ENCODE results near the gene MEOX1. TPM values are rescaled to one million over a fixed set of nuclear protein-coding genes. Genes with fewer than 3 reads are reported as not detected.
A peak's percentile ranks its signal among the peaks of the same experiment; 100 is the strongest.

The MEOX1 gene
- total and polyA plus RNA-seq, 2 experiments from 2014 or later = not detected

- Histone ChIP-seq H2AFZ (no peak overlapping the region), H3K4me3 (no peak overlapping the region), H3K27ac (no peak overlapping the region), H3K79me2 (ENCODE audit: insufficient read depth) (no peaks in the 10 kb centered on the region), H3K36me3 (ENCODE audit: low read depth) (no peaks in the 10 kb centered on the region), H3K9ac (no peak overlapping the region), H4K20me1 (ENCODE audit: insufficient read depth) (no peaks in the 10 kb centered on the region), H3K27me3 (replicated peaks; ENCODE audit: insufficient read depth) (no peaks in the 10 kb centered on the region), H3K9me3 (ENCODE audit: low read depth) (no peaks in the 10 kb centered on the region), H3K9me2 (ENCODE audit: insufficient read depth) (no peaks in the 10 kb centered on the region), H3K4me2 (ENCODE audit: unreplicated experiment) (peak overlapping the region; percentile 32), H3K4me1 (ENCODE audit: insufficient read depth) (peaks cover 15% of the 10 kb centered on the region), H3F3A (ENCODE audit: insufficient read depth) (peaks cover 10% of the 10 kb centered on the region; the same call in 1 of the 2 replicates)
- TF ChIP-seq EZH2 (IDR thresholded peaks at IDR 0.05; ENCODE audit: insufficient read depth, poor library complexity, severe bottlenecking) = no peak
- no peak for TF ChIP-seq EZH2phosphoT487 (IDR thresholded peaks at IDR 0.05; ENCODE audit: insufficient read depth, low read depth)
- whole genome bisulfite sequencing, 2 experiments (ENCODE audit: low coverage in 1 of 2, low lambda C conversion rate in 2 of 2, missing lambda C conversion rate in 2 of 2) = 23 to 27% methylated on average over 12 of the region's 12 CpGs
- peak; percentile 77 for DNase-seq
- in situ Hi-C loops (cut with MboI) = loop anchor here (5.0 kb wide), 1 partner anchor 66 kb away; no protein-coding TSS in a partner anchor
Measured at GRCh38 chr17:43695970-43696865, 34.5 kb upstream of the MEOX1 start.

- Histone ChIP-seq H3K4me1 (ENCODE audit: insufficient read depth) (peaks cover 11% of the 10 kb centered on the region), H4K20me1 (ENCODE audit: insufficient read depth) (no peaks in the 10 kb centered on the region), H3K79me2 (ENCODE audit: insufficient read depth) (no peaks in the 10 kb centered on the region), H3K9me2 (ENCODE audit: insufficient read depth) (no peaks in the 10 kb centered on the region), H3K9ac (no peak overlapping the region), H3K36me3 (ENCODE audit: low read depth) (no peaks in the 10 kb centered on the region), H3K4me3 (no peak overlapping the region), H3K27ac (no peak overlapping the region), H3K4me2 (ENCODE audit: unreplicated experiment) (no peak overlapping the region), H3F3A (ENCODE audit: insufficient read depth) (no peaks in the 10 kb centered on the region; the same call in 1 of the 2 replicates), H3K27me3 (replicated peaks; ENCODE audit: insufficient read depth) (no peaks in the 10 kb centered on the region; the same call in 1 of the 2 replicates), H2AFZ (no peak overlapping the region), H3K9me3 (ENCODE audit: low read depth) (no peaks in the 10 kb centered on the region)
- 27 to 30% methylated on average over 11 of the region's 11 CpGs for WGBS, 2 experiments (ENCODE audit: low coverage in 1 of 2, low lambda C conversion rate in 2 of 2, missing lambda C conversion rate in 2 of 2)
- in situ Hi-C loops (cut with MboI) = no loop called here
- DNase-seq = peak; percentile 84
- no peak for TF ChIP-seq EZH2phosphoT487 (IDR thresholded peaks at IDR 0.05; ENCODE audit: insufficient read depth, low read depth)
Measured at GRCh38 chr17:43694081-43694870, 32.6 kb upstream of the MEOX1 start.

- peaks cover 6% of the 10 kb centered on the region for H3K27me3 ChIP-seq (replicated peaks; ENCODE audit: insufficient read depth)
- H3K79me2 ChIP-seq (ENCODE audit: insufficient read depth) = no peaks in the 10 kb centered on the region
- WGBS, 2 experiments (ENCODE audit: low coverage in 1 of 2, low lambda C conversion rate in 2 of 2, missing lambda C conversion rate in 2 of 2) = 86 to 90% methylated on average over 6 of the region's 6 CpGs
- no peak for DNase-seq
- H2AFZ ChIP-seq = no peak overlapping the region
- no peak overlapping the region for H3K4me3 ChIP-seq
- no peak overlapping the region for H3K4me2 ChIP-seq (ENCODE audit: unreplicated experiment)
- H3K9ac ChIP-seq = no peak overlapping the region
- no peaks in the 10 kb centered on the region for H4K20me1 ChIP-seq (ENCODE audit: insufficient read depth)
- TF ChIP-seq EZH2phosphoT487 (IDR thresholded peaks at IDR 0.05; ENCODE audit: insufficient read depth, low read depth) = no peak
- no peak for TF ChIP-seq EZH2 (IDR thresholded peaks at IDR 0.05; ENCODE audit: insufficient read depth, poor library complexity, severe bottlenecking)
- H3K4me1 ChIP-seq (ENCODE audit: insufficient read depth) = peaks cover 5% of the 10 kb centered on the region
- H3F3A ChIP-seq (ENCODE audit: insufficient read depth) = no peaks in the 10 kb centered on the region
- no peaks in the 10 kb centered on the region for H3K9me2 ChIP-seq (ENCODE audit: insufficient read depth)
- H3K9me3 ChIP-seq (ENCODE audit: low read depth) = no peaks in the 10 kb centered on the region
- H3K36me3 ChIP-seq (ENCODE audit: low read depth) = no peaks in the 10 kb centered on the region
- no peak overlapping the region for H3K27ac ChIP-seq
- in situ Hi-C loops (cut with MboI) = no loop called here
Measured at GRCh38 chr17:43691317-43691693, 29.6 kb upstream of the MEOX1 start.

- H2AFZ ChIP-seq = no peak overlapping the region
- no peak overlapping the region for H3K27ac ChIP-seq
- DNase-seq = no peak
- H3K4me2 ChIP-seq (ENCODE audit: unreplicated experiment) = no peak overlapping the region
- WGBS, 2 experiments (ENCODE audit: low coverage in 1 of 2, low lambda C conversion rate in 2 of 2, missing lambda C conversion rate in 2 of 2) = 73 to 82% methylated on average over 9 of the region's 9 CpGs
- no peaks in the 10 kb centered on the region for H3K4me1 ChIP-seq (ENCODE audit: insufficient read depth)
- TF ChIP-seq EZH2phosphoT487 (IDR thresholded peaks at IDR 0.05; ENCODE audit: insufficient read depth, low read depth) (no peak), EZH2 (IDR thresholded peaks at IDR 0.05; ENCODE audit: insufficient read depth, poor library complexity, severe bottlenecking) (no peak)
- no peaks in the 10 kb centered on the region for H3K9me2 ChIP-seq (ENCODE audit: insufficient read depth)
- no peaks in the 10 kb centered on the region for H3K9me3 ChIP-seq (ENCODE audit: low read depth)
- H3F3A ChIP-seq (ENCODE audit: insufficient read depth) = no peaks in the 10 kb centered on the region
- no peak overlapping the region for H3K9ac ChIP-seq
- in situ Hi-C loops (cut with MboI) = no loop called here
- no peak overlapping the region for H3K4me3 ChIP-seq
- H3K36me3 ChIP-seq (ENCODE audit: low read depth) = no peaks in the 10 kb centered on the region
- no peaks in the 10 kb centered on the region for H3K79me2 ChIP-seq (ENCODE audit: insufficient read depth)
- H3K27me3 ChIP-seq (replicated peaks; ENCODE audit: insufficient read depth) = peaks cover 6% of the 10 kb centered on the region
- no peaks in the 10 kb centered on the region for H4K20me1 ChIP-seq (ENCODE audit: insufficient read depth)
Measured at GRCh38 chr17:43690624-43691316, 29.0 kb upstream of the MEOX1 start.
